HG03025 (cell line): ENCODE data around the gene VPS54.

ENCODE experiments used
- ATAC-seq: cut with Tn5 transposase; IDR thresholded peaks from one replicate; pipeline ENCODE4 v1.9.1; 2021; ENCODE audit warnings: mild to moderate bottlenecking, moderate library complexity; ENCODE audit not compliant: unreplicated experiment, low FRiP score

The VPS54 gene

GRCh38 chr2:64024259-64024949 is 5.2 kb upstream of the VPS54 start:
- ATAC-seq, result no peak

GRCh38 chr2:64023485-64024258 is 4.4 kb upstream of the VPS54 start:
- ATAC-seq, result no peak

DNA sequence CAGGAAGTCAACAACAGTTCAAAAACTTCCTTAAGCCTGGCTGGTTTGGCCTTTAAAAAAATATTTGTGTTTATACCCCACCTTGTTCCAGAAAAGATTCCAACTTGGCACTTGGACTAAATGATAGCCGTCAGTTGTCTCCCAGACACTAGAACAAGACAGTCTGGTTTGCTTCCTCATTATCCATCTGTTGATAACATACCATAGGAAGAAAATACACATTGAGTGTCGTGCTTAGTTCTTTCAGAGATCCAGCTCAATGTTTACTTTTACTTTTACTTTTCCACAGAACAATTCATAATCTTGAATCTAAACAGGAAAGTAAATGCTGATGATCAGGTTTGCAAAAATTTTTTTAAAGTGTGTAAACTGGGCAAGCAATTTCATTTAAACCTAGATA is 2.4 kb upstream of the VPS54 start:
- no peak for ATAC-seq

DNA sequence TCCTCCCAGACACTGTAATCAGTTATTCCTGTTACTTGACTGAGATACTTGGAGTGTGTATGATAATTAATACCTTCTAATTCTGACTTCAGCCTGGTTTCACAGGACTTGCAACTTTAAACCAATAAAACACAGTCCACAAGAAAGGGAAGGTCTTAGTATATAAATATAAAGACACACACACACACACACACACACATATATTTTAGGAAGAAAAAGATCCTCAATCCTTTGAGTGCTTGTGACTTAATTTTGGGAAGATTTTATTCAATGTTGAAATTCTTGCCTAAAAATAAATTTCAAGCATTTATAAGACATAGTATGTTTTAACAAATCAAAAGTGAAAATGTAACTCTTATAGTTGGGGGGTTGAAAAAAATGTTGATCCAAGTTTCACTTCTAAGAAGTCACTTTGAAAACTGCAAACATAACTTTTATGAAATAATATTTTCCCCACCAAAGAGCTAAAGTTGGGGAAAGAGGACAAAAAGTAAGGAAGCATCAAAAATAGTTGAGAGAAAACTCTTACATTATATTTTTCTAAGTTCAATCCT is 824 bp upstream of the VPS54 start:
- no peak for ATAC-seq

DNA sequence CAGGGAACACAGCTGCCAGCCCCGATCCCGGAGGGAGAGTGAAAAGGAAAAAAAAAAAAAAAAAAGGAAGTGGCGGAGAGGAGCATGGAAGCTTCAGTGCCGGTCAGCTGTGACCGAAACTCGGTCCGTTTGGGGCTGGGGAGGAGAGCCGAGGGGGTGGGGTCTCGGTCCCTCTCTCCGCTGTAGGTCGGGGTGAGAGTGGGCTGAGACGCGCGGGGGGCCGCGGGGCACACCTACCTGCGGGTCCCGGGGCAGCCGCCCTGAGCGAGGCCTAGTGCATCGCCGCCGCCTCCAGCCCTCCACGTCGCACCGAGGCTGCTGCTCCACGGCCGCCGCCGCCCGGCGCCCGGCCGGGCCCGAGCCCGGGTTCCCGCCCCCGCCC is 536 bp downstream of the VPS54 start:
- peak; percentile 45 for ATAC-seq

- ATAC-seq, result no peak
Observed at GRCh38 chr2:64017811-64018700, 1.2 kb downstream of the VPS54 start.

- no peak for ATAC-seq
Observed at GRCh38 chr2:64015898-64016297, 3.3 kb downstream of the VPS54 start.

DNA sequence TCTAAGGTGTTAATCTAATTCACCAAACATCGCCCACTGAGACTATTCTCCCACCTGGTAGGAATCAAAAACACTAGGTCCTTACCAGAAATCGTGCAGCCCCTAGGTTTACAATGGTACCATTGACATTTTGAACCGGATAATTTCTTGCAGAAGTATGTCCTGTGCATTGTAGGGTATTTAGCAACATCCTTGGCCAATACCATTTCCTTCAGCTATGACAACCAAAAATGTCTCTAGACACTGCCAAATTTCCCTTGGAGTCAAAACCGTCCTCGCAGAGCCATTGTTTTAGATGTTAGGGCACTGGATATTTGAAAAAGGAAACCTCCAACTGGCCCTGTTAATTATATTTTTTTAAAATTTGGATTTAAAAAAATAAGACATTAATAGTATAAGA is 3.8 kb downstream of the VPS54 start:
- ATAC-seq, result no peak

DNA sequence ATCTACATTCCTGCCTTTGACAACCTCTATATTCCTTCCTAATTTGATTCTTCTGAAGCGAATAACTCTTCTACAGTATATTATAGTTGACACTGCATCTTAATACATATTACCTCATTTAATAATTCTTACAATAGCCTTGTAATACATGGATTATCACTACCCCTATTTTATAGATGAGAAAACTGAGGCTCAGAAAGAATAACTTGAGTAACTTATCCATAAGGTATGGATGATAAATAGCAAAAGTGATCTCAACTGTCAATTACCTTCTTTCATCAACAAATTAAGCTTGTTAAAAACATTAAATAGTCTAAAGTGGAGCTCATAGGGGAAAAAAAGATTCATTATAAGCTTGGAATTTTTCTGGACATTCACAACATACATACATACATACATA is 4.6 kb downstream of the VPS54 start:
- ATAC-seq, result no peak

- no peak for ATAC-seq
Observed at GRCh38 chr2:64013053-64013452, 6.2 kb downstream of the VPS54 start.

DNA sequence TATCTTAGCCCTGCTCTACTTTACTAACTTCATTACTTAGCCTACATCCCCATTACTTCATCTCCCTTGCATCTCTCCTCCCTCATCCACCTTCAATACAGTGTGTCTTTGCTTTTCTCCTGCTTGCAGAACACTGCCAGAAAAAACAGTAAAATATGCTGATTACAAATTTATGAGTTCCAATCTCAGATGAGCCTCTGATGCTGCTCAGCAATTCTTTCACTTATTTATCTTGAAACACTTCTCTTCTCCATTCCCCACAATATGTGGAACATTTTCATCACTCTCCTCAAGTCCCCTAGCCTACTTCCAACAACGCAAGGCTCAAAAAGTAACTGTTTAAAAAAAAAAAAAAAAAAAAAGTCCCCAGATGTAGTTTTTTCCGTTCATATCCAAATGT is 7.1 kb downstream of the VPS54 start:
- ATAC-seq, result no peak

- no peak for ATAC-seq
Observed at GRCh38 chr2:64008434-64009009, 10.7 kb downstream of the VPS54 start.

DNA sequence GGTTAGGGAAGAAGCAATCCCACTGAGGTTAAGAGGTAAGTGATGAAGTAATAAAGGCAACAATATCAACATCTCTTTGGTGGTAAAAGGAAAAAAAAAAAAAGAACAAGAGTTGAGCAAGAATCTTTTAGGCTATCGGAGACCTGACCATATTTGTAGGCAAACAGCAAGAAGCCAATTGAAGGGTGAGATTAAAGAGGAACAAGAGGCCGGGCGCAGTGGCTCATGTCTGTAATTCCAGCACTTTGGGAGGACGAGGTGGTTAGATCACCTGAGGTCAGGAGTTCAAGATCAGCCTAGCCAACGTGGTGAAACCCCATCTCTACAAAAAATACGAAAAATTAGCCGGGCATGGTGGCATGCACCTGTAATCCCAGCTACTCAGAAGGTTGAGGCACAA is 11.3 kb downstream of the VPS54 start:
- ATAC-seq, result no peak

GRCh38 chr2:64005707-64006356 is 13.4 kb downstream of the VPS54 start:
- ATAC-seq, result no peak

- ATAC-seq, result no peak
Observed at GRCh38 chr2:64003239-64003638, 16.0 kb downstream of the VPS54 start.

- no peak for ATAC-seq
Observed at GRCh38 chr2:64001382-64002101, 17.7 kb downstream of the VPS54 start.

DNA sequence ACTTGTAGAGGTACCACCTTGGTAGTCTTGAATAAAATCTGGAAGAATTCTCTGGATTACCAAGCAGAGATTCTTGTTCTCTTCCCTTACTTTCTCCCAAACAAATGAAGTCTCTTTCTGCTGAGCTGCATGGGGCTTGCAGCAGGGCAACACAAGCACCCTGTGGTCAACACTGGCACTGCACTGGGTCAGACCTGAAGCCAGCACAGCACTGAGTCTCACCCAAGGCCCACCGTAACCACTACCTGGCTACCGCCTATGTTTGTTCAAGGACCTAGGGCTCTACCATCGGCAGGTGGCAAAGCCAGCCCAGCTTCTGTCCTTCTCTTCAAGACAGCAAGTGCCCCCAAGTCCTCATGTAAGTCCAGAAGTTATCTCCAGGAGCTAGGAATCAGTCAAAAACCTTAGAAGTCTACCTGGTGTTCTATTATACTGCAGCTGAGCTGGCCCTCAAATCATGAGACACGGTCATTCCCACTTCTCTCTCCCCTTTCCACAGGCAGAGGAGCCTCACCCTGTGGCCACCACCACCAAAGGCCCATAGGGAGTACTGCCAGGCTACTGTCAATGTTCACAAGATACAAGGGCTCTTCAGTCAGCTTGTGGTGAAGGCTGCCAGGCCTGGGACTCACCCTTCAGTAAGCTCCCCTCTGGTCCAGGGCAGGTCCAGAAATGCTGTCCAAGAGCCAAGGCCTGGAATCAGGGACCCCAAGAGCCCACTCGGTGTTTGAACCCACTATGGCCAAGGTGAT is 18.4 kb downstream of the VPS54 start:
- ATAC-seq, result no peak

- no peak for ATAC-seq
Observed at GRCh38 chr2:63999049-63999448, 20.2 kb downstream of the VPS54 start.
